Ishikawa (cell line): ENCODE results near the gene TECPR2.

ENCODE experiments used
- CEBPB ChIP-seq: IDR thresholded peaks from 2 replicates; pipeline ENCODE4 v1.6.1; 2012
- EGR1 ChIP-seq: IDR thresholded peaks from 2 replicates; pipeline ENCODE4 v1.6.1; 2012
- EP300 ChIP-seq: IDR thresholded peaks from 2 replicates; pipeline ENCODE4 v1.6.1; 2012; ENCODE audit warnings: borderline replicate concordance
- MAX ChIP-seq: IDR thresholded peaks from 2 replicates; pipeline ENCODE4 v1.6.1; 2012
- NFIC ChIP-seq: IDR thresholded peaks from 2 replicates; pipeline ENCODE4 v1.6.1; 2012
- RAD21 ChIP-seq: IDR thresholded peaks from 2 replicates; pipeline ENCODE4 v1.6.1; 2012; ENCODE audit warnings: low read depth
- REST ChIP-seq: IDR thresholded peaks from 2 replicates; pipeline ENCODE4 v1.6.1; 2012; ENCODE audit warnings: low read depth, mild to moderate bottlenecking
- TAF1 ChIP-seq: IDR thresholded peaks from 2 replicates; pipeline ENCODE4 v1.6.1; 2012; ENCODE audit warnings: low read depth, mild to moderate bottlenecking
- TCF12 ChIP-seq: IDR thresholded peaks from 2 replicates; pipeline ENCODE4 v1.6.1; 2012; ENCODE audit warnings: low read depth
- TEAD4 ChIP-seq: IDR thresholded peaks from 2 replicates; pipeline ENCODE4 v1.6.1; 2012
- YY1 ChIP-seq: IDR thresholded peaks from 2 replicates; pipeline ENCODE4 v1.6.1; 2012; ENCODE audit warnings: low read depth
- ZBTB7A ChIP-seq: IDR thresholded peaks from 2 replicates; pipeline ENCODE4 v1.6.1; 2012; ENCODE audit warnings: low read depth
- TF ChIP-seq, protein P1 (sequence below): IDR thresholded peaks from 2 replicates; pipeline ENCODE4 v1.6.1; 2012

DNA sequence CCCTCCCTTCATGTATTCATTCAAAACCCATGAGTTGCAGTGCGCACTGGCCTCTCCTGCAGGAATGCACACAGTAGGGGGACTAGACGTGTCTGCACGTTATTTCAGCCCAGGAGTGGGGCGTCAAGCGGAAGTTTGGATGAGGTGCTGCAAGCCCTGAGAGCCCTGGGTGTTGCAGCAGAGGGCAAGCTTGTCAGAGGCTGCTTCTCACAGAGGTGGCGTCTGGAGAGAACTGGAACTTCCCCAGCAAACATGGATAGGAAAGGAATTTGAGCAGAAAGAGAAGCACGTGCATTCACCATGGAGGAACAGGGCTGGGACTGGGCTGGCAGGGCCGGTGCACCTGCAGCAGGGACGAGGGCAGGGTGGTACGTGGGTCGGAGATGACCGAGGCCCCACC, 64.9 kb downstream of the TECPR2 start:
- TF ChIP-seq RAD21 (no peak), REST (no peak), NFIC (no peak), MAX (no peak), EP300 (no peak), YY1 (no peak), EGR1 (no peak), CEBPB (no peak), TEAD4 (no peak), ZBTB7A (no peak), TAF1 (no peak), TCF12 (no peak)
- TF ChIP-seq, protein P1, sequence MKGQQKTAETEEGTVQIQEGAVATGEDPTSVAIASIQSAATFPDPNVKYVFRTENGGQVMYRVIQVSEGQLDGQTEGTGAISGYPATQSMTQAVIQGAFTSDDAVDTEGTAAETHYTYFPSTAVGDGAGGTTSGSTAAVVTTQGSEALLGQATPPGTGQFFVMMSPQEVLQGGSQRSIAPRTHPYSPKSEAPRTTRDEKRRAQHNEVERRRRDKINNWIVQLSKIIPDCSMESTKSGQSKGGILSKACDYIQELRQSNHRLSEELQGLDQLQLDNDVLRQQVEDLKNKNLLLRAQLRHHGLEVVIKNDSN = no peak
